NOMO-1 (cell line): ENCODE measurements around the gene E2F4.

ENCODE experiments used
- DNase-seq, 2 experiments: peaks; one replicate each; lab custom pipeline; 2025; ENCODE audit not compliant: unreplicated experiment in 2 of 2; lab: John Stamatoyannopoulos, UW

Gene E2F4

GRCh38 chr16:67230809-67231660 is 39.1 kb downstream of the E2F4 start:
- DNase-seq = no peak

GRCh38 chr16:67233596-67233995 is 41.6 kb downstream of the E2F4 start:
- no peak for DNase-seq

GRCh38 chr16:67234180-67234597 is 42.2 kb downstream of the E2F4 start:
- DNase-seq = no peak

GRCh38 chr16:67235816-67236562 is 44.0 kb downstream of the E2F4 start:
- DNase-seq = no peak

- peak in 1 of 2 experiments; percentile 11 for DNase-seq
These were observed 44.8 kb downstream of the E2F4 start for GRCh38 chr16:67236563-67237395.

DNA sequence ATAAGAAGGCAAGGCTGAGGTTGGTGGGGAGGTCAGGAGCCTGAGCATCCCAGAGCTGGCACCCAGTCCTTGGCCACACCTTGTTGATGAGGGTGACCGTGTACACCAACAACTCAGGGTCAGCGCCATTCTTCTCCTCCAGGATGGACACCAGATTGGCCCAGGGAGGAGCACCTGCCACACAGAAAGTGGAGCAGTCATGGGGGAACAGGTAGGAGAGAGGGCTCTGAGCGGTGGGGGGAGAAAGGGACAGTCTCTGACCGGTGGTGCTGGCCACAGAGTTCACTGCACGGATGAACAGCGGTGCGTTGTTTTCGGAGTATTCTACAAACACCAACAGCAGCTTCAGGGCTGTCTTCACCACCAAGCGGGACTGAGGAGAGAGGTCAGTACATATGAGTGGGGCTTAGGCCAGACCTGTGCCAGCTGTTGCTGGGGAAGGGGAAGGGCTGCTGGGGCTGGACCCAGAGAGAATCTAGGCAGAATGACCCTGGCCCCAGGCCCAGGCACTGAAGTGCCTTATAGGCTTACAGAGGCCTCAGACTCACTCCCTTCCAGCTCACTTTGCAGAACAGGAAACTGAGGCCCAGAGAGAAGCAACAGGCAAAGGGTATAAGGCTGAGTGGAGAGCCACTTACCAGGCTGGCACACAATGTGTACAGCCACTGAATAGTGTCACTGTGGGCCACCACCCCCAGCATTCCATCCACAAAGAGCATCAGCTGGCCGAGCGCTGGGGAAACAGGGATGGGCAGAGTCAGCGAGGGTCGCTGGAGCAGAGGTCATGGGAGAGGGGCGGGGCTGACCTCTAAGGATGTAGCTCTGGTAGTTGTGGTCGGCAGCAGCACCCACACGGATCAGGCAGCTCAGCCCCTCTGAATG is 45.7 kb downstream of the E2F4 start:
- no peak for DNase-seq

DNA sequence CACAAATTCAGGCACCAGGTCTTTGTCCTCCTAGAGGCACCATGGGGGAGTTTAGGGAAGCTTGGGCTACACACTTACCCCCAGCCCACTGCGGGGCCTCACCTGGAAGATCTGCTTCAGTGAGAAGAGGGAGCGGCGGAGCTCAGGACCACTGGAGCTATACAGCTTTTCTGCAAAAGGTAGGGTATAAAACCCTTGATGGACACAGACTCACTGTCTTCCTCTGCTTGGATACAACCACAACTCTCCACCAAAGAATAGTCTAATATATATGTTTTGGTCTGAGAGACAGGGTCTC is 46.3 kb downstream of the E2F4 start:
- no peak for DNase-seq

DNA sequence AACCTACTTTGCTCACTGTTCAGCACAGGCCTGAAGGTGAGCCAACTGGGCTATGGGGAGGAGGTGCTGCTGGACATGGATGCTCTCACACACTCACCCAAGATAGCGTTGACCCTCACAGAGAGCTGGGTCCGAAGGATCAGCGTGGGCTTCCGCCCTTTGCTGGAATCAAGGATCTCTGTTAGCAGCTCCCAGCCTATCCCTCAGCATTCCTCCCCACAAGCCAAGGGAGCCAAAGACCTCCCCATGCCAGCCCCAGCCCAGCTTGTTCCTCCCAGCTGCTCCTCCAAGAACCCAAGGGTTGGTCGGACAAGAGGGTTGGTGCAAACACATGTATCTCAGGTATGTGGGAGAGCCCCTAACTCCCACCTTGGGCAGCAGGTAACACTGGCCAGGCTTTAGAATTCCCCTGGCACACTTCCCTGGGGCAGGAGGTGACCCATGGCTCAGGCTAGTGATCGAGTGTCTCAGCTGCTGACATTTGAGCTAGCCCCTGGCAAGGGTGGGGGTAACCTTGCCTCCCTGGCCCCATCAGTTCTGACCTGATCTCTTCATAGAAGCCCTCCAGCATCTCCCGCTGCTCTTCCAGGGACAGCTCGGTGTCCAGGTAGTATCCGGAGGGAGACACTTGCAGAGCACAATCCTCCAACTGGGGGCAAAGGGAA is 47.0 kb downstream of the E2F4 start:
- DNase-seq = no peak

DNA sequence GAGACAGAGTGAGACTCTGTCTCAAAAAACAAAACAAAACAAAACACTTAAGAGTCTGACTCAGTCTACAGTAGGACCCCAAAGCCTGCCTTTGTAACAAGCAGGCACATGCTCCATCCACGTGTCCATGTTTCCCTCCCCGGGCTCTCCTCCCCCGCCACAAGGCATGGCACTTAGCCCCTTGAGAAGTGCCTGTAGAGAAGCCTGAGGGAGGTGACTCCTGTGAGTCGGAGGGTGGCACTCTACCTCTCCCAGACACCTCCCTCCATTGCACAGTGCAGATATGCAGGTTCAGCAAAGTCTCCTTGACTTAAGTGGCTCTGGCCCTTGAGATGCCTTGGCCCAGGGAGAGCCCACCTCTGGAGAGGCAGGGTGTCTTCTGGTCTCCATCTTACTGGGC is 48.6 kb downstream of the E2F4 start:
- DNase-seq = no peak

- DNase-seq = no peak
These were observed 49.3 kb downstream of the E2F4 start for GRCh38 chr16:67241008-67241900.

DNA sequence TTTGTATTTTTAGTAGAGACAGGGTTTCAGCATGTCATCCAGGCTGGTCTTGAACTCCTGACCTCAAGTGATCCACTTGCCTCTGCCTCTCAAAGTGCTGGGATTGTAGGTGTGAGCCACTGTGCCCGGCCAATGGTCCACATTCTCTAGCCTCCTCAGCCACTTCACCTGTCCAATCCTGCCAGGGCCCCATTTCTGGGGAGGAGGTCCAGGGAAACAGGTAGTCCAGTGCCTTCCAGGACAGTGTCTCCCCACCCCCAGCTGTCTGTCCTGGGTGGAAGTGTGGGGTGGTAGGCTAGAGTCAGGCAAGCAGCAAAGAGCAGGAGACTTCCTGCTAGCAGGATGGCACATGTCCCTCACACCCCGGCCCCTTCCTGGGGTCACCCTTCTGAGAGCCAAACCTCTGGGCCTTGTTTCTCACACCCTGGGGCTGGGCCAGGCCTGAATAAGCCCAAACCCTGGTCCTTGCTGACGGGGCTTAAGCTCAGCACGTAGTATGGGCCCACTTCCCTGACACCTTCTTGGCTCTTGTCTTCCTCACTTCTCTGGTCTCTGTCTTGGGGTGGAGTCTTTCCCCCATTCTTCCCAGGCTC is 50.3 kb downstream of the E2F4 start:
- DNase-seq = no peak

GRCh38 chr16:67243481-67243880 is 51.5 kb downstream of the E2F4 start:
- DNase-seq = no peak

GRCh38 chr16:67244387-67245185 is 52.6 kb downstream of the E2F4 start:
- peak; percentile 95 to 98 for DNase-seq

DNA sequence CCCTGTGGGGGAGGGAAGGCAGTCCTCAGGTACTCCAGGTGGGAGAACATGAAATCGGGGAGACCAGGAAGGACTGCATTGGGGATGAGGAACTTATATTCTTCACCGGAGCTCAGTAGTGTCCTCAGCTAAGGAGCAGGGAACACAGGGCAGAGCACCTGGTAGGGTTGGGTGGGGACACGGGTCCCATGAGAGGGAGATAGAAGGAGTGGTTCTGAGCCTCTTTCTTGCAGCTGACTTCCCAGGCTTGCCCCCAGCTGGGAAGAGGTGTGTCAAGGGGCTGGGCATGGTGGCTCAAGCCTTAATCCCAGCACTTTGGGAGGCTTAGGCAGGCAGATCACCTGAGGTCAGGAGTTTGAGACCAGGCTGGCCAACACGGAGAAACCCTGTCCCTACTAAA is 53.2 kb downstream of the E2F4 start:
- no peak for DNase-seq

DNA sequence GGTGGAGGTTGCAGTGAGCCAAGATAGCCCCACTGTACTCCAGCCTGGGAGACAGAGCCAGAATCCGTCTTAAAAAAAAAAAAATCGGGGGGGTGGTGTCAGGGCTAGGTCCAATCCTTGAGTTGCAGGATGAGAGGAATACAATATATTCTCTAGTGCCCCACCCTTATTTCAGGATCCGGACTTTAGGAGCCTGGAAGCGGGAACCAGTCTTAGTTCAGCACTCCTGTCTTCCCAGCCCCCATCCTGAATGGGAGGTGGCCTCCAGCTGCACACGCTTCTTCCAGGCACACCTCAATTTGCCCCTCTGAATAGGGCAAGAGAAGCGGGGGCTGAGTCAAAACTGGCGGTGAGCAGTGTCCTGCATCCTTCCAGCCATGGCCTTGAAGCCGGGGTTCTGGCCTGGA is 53.7 kb downstream of the E2F4 start:
- no peak for DNase-seq

DNA sequence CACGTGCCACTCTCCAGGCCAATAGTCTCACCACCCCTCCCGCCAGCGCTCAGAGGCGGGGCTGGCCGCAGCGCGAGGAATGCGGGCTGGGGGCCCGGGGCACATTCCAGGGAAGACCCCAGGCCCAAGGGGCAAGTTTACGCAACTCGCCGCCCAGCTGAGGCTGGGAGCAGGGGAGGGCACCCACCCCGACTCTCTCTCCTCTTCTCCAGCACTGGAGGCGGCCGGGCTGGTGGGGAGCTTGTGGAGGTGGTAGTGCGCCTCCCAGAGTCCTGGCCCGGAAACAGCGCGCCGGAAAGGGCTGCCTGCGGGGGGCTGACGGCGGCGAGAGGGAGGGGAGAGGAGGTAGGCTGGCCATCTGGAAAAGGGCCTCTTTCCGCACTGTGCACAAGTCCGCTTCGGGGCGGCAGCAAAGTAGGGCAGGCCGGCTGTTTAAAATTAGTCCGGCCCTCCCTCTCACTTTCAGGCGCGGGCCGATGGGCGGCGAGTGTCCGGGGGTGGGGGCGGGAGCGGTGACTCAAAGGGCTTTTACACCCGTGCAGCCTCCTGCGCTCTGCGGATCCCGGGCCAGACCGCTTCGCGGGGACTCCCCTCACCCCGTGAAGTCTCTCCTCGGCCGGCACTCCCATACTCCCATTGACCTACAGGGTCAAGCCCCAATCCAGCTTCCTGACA is 54.3 kb downstream of the E2F4 start:
- DNase-seq = peak; percentile 39 to 49

DNA sequence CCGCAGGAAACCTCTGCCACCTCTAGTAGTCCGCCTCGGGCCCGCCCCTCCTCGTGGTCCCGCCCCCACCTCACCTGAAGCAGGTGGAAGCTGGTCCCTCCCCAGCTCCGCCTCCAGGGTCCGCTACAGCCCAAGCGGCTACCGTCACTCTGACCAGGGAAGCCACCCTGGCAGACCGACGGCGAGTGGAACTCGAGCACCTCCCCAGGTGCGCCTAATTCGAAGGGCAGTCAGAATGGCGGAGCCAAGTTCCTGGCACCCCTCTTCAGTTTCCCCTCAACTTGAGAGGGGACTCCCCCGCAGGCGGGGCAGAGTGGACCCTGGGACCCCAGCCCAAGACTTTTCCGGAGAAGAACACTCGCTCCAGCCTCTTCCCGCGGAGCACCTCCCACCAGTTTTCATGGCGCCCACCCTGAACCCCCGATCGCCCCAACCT is 54.8 kb downstream of the E2F4 start:
- no peak for DNase-seq
